ENCODE data around the gene CEP120. TPM values are rescaled to one million over a fixed set of nuclear protein-coding genes. Genes with fewer than 3 reads are reported as not detected.

CEP120 gene
- polyA plus RNA-seq, 2 of the 4 experiments (the other 2 are of a cell fraction), result 10.1 to 40.8 TPM

DNA sequence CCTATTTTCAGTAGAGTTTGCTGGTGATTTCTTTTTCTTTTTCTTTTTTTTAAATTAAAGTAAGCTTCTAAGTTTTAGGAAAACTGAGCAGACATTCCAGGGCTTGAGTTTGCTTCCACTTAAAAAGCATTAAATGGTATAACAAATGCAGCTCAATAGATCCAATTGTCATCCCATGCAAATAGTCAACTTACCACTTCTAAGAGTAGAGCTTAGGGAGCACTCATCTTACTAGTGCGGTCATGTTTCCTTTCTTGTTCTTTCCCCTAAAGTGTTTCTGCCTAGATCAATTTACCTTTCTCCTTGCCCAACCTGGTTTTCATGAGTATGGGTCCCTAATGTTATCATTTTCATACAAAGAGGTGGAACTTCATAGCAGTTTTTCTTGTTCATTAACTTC is 13.0 kb upstream of the CEP120 start:
- ATAC-seq (no peak), DNase-seq (ENCODE audit: low read depth in 1 of 2, low spot score in 1 of 2) (no peak), FAIRE-seq (no peak)
- no peaks in the 10 kb centered on the region for H3K4me1 ChIP-seq
- 94% methylated on average over 1 of the region's 1 CpG for WGBS (ENCODE audit: missing lambda C conversion rate)
- POLR2A ChIA-PET, result no interaction called here
- CTCF ChIA-PET, result no interaction called here
- H3K4me2 ChIP-seq, result no peak overlapping the region
- no peak overlapping the region for H3K27ac ChIP-seq
- H3K9me3 ChIP-seq, result no peaks in the 10 kb centered on the region
- no peak for TF ChIP-seq BHLHE40 (IDR thresholded peaks at IDR 0.05; ENCODE audit: low read depth, low read length)
- no peak for TF ChIP-seq RNF2 (IDR thresholded peaks at IDR 0.05; ENCODE audit: borderline replicate concordance, low read depth)
- TF ChIP-seq, protein P1, sequence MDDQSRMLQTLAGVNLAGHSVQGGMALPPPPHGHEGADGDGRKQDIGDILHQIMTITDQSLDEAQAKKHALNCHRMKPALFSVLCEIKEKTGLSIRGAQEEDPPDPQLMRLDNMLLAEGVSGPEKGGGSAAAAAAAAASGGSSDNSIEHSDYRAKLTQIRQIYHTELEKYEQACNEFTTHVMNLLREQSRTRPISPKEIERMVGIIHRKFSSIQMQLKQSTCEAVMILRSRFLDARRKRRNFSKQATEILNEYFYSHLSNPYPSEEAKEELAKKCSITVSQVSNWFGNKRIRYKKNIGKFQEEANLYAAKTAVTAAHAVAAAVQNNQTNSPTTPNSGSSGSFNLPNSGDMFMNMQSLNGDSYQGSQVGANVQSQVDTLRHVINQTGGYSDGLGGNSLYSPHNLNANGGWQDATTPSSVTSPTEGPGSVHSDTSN (IDR thresholded peaks at IDR 0.05), result no peak
- no peak for TF ChIP-seq HOXB13 (CRISPR knock-in tag; IDR thresholded peaks at IDR 0.05; ENCODE audit: low read depth)
- no peak for TF ChIP-seq FOSL2 (IDR thresholded peaks at IDR 0.05)
- TF ChIP-seq FOSL2 (CRISPR knock-in tag; IDR thresholded peaks at IDR 0.05), result no peak
- TF ChIP-seq, protein P2, sequence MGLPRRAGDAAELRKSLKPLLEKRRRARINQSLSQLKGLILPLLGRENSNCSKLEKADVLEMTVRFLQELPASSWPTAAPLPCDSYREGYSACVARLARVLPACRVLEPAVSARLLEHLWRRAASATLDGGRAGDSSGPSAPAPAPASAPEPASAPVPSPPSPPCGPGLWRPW (IDR thresholded peaks at IDR 0.05), result no peak
- TF ChIP-seq, protein P3, sequence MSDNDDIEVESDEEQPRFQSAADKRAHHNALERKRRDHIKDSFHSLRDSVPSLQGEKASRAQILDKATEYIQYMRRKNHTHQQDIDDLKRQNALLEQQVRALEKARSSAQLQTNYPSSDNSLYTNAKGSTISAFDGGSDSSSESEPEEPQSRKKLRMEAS (IDR thresholded peaks at IDR 0.05), result no peak
- TF ChIP-seq, protein P4, sequence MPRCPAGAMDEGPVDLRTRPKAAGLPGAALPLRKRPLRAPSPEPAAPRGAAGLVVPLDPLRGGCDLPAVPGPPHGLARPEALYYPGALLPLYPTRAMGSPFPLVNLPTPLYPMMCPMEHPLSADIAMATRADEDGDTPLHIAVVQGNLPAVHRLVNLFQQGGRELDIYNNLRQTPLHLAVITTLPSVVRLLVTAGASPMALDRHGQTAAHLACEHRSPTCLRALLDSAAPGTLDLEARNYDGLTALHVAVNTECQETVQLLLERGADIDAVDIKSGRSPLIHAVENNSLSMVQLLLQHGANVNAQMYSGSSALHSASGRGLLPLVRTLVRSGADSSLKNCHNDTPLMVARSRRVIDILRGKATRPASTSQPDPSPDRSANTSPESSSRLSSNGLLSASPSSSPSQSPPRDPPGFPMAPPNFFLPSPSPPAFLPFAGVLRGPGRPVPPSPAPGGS (IDR thresholded peaks at IDR 0.05), result no peak
- TF ChIP-seq RAD21 (conservative IDR thresholded peaks at IDR 0.05 in 1 of 2, IDR thresholded peaks at IDR 0.05 in 1 of 2), result no peak
- TF ChIP-seq KDM1A (IDR thresholded peaks at IDR 0.05; ENCODE audit: low read depth), result no peak
- TF ChIP-seq SREBF2 (IDR thresholded peaks at IDR 0.05), result no peak
- TF ChIP-seq HOXB5 (CRISPR knock-in tag; IDR thresholded peaks at IDR 0.05), result no peak
- TF ChIP-seq, protein P5, sequence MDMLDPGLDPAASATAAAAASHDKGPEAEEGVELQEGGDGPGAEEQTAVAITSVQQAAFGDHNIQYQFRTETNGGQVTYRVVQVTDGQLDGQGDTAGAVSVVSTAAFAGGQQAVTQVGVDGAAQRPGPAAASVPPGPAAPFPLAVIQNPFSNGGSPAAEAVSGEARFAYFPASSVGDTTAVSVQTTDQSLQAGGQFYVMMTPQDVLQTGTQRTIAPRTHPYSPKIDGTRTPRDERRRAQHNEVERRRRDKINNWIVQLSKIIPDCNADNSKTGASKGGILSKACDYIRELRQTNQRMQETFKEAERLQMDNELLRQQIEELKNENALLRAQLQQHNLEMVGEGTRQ (IDR thresholded peaks at IDR 0.05), result no peak
- TF ChIP-seq NPAS2 (CRISPR knock-in tag; IDR thresholded peaks at IDR 0.05; ENCODE audit: borderline replicate concordance), result no peak
- TF ChIP-seq RCOR1 (IDR thresholded peaks at IDR 0.05; ENCODE audit: low read depth, low read length), result no peak
- TF ChIP-seq HOXA7 (CRISPR knock-in tag; IDR thresholded peaks at IDR 0.05), result no peak
- no peak for TF ChIP-seq SMC3 (IDR thresholded peaks at IDR 0.05)
- TF ChIP-seq ESRRA (IDR thresholded peaks at IDR 0.05; ENCODE audit: borderline replicate concordance, low read length), result no peak
- no peak overlapping the region for H3K4me3 ChIP-seq

DNA sequence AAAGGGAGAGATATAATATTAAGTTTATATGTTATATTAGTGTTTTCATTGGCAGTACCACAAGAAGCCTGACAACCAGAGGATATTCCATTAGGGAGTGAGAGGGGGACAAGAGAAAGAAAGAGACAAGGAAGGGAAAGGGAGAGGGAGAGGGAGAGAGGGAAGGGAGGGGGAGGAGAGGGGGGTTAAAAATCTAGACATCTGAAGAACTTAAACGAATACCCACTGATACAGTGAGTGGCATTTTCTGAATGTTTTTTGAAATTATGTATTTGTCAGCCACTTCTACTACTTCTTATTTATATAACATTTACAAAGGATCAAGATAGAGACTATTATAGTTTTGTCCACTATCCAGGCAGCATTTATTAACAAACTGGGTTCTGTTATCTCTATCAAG is 11.6 kb upstream of the CEP120 start:
- DNase-seq (ENCODE audit: low read depth in 1 of 2, low spot score in 1 of 2) (no peak), FAIRE-seq (no peak), ATAC-seq (no peak)
- ChIA-PET POLR2A (no interaction called here), CTCF (no interaction called here)
- WGBS (ENCODE audit: missing lambda C conversion rate), result 40% methylated on average over 1 of the region's 1 CpG
- H3K9me3 ChIP-seq, result no peaks in the 10 kb centered on the region
- no peak overlapping the region for H3K4me3 ChIP-seq
- H3K4me2 ChIP-seq, result no peak overlapping the region
- H3K4me1 ChIP-seq, result peaks cover 6% of the 10 kb centered on the region
- TF ChIP-seq, protein P6, sequence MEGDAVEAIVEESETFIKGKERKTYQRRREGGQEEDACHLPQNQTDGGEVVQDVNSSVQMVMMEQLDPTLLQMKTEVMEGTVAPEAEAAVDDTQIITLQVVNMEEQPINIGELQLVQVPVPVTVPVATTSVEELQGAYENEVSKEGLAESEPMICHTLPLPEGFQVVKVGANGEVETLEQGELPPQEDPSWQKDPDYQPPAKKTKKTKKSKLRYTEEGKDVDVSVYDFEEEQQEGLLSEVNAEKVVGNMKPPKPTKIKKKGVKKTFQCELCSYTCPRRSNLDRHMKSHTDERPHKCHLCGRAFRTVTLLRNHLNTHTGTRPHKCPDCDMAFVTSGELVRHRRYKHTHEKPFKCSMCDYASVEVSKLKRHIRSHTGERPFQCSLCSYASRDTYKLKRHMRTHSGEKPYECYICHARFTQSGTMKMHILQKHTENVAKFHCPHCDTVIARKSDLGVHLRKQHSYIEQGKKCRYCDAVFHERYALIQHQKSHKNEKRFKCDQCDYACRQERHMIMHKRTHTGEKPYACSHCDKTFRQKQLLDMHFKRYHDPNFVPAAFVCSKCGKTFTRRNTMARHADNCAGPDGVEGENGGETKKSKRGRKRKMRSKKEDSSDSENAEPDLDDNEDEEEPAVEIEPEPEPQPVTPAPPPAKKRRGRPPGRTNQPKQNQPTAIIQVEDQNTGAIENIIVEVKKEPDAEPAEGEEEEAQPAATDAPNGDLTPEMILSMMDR (IDR thresholded peaks at IDR 0.05), result no peak
- H3K27ac ChIP-seq, result no peak overlapping the region
